HG03108 (cell line): ENCODE results near the gene UBE2M.
"Not testable (repeated sequence)": the region's sequence is repeated elsewhere in the genome, so short reads cannot be mapped to it uniquely, and the experiment has no call there.

Experiments
- ATAC-seq: cut with Tn5 transposase; IDR thresholded peaks from one replicate; pipeline ENCODE4 v1.9.1; 2021; ENCODE audit warnings: moderate library complexity; ENCODE audit not compliant: unreplicated experiment

UBE2M gene

DNA sequence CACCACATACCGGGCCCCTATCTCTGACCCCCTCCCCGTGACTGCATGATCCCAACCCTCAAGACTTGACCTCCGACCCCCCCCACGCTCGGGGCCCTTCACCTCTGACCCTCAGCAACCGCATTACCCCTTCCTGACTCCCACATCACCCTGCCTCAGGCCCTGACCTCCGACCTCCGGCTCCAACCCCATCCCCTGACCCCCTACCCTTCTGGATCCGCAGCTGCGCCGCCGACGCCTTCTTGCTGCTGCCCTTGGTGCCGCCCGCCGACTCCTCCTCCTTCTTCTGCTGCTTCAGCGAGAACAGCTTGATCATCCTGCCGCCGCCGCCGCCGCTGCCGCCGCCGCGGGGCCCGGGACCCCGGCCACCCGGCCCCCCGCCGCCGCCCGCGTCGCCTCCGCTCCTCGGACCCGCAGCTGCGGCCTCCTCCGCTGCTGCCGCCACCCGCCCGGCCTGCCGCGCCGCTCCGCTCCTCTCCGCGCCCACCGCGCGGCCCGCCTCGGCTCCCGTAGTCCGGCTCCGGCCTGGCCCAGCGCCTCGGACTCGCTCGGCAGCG, at the start of gene UBE2M:
TSS of gene UBE2M (minus strand) at position 546 of the 557 bp plus-strand sequence. CDS start at position 316, 230 bp downstream.
- ATAC-seq = no peak

DNA sequence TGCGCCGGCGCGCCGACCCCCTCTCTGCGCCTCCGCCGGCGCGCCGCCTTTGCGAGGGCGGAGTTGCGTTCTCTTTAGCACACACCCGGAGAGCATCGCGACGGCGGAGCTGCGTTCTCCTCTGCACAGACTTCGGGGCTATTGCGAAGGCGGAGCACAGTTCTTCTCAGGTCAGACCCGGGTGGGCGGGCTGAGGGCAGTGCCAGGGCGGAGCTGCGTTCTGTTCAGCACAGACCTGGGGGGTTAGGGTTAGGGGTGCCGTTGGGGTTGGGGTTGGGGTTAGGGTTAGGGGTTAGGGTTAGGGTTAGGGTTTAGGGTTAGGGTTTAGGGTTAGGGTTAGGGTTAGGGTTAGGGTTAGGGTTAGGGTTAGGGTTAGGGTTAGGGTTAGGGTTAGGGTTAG, 48.8 kb upstream of the UBE2M start:
- ATAC-seq = not testable (repeated sequence)

DNA sequence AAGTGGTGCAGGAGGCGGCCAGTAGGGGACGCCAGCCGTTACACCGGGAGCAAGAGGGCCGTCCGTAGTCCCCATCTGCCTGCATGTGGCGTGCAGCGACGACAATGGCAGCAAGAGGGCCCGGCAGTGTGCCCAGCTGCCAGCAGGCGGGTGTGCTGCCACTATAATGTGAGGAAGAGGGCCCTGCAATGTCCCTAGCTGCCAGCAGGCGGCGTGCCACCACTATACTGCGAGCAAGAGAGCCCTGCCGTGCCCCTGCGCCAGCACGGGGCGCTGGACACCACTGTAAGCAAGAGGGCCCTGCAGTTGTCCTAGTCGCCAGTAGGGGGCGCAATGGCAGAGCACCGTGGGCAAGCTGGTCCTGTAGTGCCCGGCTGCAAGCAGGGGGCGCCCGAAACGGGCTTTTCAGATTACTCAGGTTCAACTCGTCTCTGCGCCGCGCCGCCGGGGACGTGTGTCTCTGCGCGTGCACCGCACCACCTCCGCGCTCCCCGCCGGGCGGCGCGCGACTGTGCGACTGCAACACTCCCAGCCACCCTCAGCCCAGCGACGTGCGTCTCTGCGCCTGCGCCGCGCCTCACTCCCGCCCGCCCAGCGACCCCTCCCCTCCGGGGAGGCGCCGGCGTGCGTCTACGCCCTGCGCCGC, 48.0 kb upstream of the UBE2M start:
- not testable (repeated sequence) for ATAC-seq

DNA sequence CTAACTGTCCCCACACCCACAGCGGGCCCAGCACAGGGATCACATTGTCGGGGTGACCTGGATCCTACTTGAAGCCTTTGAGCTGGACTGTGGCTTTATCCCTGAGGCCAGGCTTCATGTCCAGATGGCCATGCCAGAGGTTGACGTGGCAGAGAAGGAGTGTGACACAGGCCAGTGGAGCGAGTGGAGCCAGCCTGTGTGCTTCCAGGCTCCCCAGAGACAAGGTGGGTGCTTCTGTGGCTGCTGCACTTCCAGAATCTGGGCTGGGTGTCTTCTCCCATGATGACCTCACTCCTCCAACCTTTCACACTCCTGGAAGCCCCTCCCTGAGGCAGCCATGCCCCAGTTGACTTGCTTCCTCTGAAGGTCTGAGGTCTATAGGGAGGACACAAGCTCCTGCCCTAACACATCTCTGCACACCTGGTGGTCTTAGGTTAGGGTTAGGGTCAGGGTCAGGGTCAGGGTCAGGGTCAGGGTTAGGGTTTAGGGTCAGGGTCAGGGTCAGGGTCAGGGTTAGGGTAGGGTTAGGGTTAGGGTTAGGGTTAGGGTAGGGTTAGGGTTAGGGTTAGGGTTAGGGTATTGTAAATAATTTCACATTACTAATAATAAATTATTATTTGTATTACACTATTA, 27.8 kb upstream of the UBE2M start:
- ATAC-seq = no peak

DNA sequence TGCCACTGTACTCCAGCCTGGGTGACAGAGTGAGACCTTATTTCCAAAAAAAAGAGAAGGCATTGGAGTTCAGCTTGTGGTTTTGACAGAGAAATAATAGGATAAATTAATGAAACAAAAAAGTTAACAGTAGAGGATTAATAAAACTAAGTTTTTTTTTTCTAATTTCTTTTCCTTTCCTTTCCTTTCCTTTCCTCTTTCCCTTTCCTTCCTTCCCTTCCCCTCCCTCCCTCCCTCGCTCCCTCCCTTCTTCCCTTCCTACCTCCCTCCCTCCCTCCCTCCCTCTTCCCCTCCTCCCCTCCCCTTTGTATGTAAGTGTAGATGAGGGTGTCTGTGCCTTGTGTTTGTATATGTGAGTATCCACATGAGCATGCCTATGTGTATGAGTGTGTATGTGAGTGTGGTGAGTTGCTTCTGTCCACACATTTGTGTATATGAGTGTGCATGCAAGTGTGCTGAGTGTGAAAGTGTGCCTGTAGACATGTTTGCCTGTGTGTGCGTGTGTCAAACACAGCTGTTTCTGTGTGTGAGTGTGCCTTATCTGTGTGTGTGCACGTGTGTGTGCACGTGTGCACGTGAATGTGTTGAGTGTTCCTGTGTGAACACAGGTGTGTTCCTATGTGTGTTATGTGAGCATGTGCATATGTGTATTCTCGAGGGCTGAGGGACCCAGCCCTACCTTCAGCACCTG, 27.2 kb upstream of the UBE2M start:
- no peak for ATAC-seq

DNA sequence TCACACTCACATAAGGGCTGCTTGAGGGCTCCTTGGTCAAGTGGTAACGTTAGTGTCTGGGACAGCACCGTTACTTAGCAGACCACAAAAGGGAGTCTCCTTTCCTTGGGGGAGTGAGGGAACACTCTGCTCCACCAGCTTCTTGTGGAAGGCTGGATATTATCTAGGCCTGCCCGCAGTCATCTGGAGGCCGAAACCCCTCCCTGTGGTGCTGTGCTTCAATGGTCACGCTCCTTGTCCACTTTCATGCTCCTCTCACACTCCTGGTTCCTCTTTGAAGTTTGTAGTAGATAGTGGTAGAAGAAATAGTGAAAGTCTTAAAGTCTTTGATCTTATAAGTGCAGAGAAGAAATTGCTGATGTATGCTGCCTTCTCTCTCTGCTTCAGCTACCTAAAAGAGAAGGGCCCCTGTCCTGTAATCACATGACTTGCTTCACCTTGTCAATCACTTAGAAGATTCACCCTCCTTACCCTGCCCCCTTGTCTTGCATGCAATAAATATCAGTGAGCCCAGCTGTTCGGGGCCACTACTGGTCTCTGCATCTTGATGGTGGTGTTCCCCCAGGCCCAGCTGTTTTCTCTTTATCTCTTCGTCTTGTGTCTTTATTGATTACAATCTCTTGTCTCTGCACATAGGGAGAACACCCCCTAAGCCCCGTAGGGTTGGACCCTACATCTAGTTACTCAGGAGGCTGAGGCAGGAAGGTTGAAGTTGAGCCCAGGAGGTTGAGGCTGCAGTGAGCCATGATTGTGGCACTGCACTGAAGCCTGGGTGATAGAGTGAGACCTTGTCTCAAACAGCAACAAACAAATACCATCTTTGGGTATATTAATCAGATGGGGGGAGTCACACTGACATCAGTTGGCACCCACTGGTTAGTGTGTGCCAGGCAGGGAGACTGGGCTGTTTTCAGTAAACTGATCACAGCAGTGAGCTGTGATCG, 26.4 kb upstream of the UBE2M start:
- no peak for ATAC-seq

DNA sequence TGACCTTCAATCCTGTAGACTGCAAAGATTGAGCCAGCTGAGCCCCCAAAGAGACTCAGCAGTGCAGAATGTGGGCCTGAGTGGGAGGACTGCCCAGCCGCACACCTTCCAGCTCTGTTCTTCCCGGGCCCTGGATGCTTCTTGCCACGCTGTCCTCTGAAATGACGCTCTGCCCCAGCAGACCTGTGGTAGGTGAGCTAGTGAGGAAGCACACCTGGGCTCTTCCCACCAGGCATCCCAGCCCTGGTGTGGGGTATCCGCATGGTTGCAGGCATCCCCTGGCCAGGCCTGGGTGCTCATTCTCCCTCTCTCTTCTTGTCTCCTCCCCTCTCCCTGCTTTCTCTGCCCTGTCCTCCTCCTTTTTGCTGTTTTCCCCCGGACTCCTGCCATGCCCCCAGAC, 24.6 kb upstream of the UBE2M start:
- ATAC-seq = no peak

DNA sequence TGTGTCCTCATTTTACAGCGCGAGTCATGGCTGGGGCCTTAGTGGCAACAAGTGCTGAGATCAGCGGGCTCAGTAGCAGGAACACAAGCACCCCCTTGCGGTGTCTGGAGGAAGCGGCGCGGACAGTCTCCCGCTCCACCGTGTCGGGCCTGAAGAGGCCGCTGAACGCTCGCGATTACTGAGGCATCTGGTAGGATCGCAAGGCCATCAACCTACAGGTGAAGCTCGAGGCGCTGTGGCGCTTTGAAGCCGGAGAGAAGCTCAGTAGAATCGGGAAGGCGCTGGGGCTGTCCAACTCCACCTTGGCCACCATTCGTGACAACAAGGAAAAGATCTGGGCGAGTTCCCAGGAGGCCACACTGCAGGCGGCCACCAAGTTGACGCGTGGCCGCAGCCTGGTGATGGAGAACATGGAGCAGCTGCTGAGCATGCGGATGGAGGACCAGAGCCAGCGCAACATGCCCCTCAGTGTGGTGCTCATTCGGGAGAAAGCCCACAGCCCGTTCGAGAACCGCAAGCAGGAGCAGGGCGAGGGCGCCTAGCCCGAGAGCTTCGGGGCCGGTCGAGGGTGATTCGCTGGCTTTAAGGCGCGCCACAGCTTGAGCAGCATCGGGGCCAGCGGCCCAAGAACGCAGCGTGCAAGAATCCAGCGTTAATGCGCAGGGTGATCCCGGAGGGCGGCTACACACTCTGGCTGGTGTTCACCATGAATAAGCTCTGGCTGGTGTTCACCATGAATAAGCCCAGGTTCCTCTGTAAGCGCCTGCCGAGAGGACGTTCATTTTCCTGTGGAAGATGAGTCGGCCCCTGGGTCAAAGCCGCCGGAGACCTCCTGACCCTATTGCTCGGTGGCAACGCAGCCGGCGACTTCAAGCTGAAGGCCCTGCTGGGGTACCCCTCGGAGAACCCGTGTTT, 23.1 kb upstream of the UBE2M start:
- ATAC-seq = peak; percentile 62

DNA sequence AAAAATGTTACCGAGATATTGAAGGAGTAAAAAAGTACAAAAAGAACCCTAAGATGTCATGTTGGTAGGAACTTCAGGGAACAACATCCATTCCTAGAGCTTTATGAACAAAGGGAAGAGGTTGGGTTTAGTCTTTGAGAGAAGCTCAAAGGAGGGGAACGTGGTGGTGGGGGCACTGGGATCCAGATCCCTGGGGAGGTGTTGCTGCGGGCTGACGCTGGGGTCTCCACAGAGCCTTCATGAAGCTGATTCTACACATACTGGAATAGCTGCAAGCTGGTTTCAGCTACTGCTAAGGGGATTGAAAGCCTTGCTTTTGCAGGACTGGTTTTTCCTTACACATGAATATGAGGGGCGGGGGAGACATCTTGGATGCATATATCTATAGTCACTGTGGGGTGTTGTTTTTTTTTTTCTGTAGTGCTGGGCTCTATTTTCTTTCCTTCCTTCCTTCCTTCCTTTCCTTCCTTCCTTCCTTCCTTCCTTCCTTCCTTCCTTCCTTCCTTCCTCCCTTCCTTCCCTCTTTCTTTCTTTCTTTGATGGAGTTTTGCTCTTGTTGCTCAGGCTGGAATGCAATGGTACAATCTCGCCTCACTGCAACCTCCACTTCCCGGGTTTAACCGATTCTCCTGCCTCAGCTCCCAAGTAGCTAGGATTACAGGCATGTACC, 21.2 kb upstream of the UBE2M start:
- ATAC-seq = no peak

DNA sequence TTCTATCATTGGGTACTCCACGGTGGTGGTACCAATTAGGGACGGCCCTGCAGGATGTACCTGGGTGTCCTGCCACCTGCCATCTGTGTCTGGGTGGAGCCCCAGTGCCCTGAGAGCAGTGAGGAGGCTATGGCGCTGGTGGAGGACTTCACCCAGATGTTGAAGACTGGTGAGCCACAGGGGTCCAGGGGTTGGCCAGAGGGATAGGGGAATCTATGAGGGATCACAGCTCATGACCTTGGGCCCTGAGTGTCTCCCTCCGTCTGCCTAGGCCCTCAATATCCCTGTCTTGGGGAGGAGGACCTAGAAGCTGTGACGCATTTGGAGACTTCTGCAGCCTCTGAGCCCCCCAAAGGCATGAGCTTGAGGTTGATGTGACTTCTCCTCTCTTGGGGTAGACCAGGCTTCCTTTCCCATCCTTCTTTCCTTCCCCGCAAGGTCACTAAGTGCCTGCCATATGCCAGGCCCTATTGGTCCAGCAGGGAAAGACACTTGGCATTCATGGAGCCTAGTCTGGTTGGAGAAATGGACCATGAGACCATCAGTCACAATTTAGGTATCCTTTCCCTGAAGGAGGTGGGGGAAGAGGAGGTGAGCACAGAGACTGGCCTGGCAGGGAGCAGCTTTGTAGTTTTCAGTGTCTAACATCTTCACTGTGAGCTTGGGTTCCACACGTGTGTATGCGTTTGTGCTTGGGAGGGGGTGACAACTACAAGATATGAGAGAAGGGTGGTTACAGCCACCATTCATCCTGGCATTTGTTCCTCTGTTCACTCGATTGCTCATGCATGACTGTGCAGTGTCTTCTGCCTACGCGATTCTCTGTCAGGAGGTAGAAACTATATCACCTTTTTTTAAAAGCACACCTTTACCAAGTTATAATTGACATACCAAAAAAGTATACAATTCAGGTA, 19.9 kb upstream of the UBE2M start:
- ATAC-seq = no peak

DNA sequence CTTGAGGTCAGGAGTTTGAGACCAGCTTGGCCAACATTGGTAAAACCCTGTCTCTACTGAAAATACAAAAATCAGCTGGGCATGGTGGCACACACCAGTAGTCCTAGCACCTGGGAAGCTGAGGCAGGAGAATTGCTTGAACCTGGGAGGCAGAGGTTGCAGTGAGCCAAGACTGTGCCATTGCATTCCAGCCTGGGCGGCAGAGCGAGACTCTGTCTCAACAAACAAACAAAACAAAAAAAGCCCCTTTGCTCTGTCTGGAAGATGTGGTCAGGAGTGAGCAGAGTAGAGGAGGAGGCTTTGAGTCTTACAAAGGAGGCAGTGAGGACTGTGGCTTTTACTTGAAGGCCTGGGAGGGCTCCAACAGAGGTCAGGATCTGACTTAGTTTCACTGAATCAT, 19.2 kb upstream of the UBE2M start:
- not testable (repeated sequence) for ATAC-seq

DNA sequence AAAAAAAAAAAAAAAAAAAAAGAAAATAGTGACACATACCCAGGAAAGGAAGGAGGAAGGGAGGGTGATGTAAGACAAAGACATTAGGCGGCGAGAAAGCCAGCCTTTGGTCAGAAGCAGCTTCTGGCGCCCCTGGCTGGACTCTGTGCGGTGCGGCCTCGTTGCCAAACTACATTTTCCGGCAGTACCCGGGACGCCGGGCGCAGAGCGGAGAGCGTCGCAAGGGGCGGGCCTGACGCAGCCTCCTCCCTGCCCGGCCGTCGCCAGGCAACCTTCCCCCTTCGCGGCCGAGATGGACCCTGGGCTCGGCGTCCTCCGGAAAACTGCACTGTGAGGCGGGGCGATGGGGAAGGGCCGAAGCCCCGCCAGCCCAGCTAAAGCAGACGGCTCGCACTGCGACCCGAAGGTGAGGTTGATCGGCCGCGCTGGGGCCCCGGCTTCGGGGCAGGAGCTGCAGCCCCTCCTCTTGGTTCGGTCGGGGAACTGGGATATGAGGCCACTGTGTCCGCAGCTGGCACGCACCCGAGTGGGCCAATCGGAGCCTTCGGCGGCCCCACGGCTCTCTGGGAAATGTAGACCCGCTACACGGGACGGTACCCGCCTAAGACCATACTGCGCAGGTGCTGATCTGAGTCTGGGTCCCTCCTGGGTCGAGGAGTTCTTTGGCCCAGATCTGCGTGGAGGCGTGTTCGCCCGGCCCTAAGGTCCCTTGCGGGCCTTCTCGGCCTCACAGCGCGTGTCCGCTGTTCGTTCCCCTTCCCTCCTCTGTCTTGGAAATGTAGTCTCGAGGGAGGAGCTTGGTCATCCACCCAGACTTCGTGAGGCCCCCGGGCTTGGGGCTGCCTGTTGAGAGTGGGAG, 17.0 kb upstream of the UBE2M start:
- ATAC-seq = peak; percentile 41

DNA sequence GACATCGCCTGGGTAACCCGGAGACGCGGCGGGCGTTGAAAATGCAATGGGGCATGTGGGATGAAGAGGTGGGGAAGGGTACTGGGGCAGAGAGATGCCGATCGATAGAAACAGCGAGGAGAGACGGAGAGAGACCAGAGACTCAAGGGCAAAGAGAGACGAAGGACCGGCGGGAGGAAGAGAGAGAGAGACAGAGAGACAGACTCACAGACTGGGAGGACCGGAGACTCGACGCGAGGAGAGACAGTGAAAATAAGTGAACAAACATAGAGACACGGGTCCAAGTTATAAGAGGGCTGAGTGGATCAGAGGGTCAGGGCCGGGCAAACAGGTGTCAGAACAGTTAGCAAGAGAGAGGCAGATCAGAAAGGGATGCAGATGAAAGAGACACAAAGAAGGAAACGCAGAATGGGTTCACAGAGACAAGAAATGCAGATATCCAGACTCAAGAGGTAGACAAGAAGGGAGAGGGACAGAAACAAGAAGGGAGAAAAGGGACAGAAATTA, 15.3 kb upstream of the UBE2M start:
- no peak for ATAC-seq

DNA sequence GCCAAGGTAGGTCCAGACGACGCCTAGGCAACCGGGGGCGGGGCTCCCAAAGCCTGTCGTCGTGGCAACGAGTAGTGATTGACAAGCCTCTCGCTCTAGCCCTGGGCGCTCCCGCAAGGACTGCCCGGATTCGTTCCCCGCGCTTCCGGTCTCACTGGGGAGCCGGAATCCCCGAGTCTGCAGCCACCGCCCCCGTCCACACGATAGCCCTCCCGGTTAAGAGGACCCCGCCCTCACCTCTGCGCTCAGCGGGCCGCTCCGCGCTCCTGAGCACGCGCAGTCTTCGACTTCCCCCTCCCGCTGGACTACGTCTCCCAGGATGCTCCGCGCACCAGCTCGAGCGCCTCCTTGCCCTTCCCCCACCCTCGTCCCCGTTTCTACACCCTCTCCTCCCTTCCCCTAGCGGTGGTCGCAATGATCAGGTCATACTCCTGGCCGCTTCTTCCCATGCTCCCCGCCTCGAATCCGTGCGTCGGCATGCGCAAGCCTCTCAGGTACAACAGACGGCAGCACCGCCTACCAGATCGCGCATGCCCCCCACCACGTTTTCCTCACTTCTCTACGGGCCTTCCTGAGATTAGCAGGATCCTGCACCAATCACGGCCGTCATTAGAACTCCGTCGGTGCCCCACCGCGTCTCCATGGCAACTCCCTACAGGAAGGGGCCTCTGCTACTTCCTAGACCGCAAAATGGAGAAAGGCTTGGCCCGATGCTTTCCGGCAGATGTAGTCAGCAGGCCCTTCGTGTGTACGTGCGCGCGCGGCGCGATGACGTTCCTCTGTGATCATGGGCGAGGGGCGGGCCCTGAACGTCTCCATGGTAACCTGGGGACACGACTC, 14.6 kb upstream of the UBE2M start, which contains the start of gene MZF1:
TSS of gene MZF1 (minus strand) at position 518 of the 840 bp plus-strand sequence. CDS start 1,946 bp downstream, outside the sequence.
- ATAC-seq = peak; percentile 44

DNA sequence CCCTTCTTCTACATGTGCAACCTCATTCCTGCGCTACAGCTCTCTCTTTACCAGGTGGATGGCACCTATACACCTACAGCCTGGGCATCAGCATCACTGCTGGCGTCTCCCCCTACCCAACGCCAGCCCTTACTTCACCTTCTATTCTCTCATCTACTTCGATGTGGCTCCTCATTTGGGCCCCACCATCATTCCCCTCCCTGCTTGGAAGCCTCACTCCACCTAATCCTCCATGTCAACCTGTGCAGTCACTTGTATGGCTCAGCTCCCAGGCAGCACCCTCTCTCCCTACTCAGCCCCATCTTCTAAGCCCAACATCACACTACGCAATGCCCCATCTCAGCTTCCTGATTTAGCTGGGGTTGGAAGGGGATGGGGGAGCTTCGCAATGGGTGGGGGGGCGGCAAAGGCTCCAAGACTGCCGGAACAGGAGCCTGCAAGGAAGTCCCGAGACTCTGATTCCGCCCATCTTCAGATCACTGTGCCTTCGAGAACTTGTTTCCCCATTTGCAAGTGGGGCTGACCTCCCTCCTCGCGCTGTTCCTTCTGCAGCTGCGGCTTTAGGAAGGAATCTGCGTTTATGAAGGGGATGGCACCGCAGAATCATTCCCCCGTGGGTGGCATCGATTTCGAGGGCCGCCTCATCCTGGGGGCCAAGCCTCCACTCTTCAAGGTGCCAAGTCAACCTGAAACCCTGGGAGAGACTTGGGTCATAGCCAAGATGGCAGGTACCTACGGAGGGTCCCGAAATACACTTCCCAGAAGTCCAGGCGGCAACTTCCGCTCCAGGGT, 13.8 kb upstream of the UBE2M start:
- ATAC-seq = no peak
